Measurements from ENCODE around the gene MT3. TPM values are rescaled to one million over a fixed set of nuclear protein-coding genes. Genes with fewer than 3 reads are reported as not detected.
A peak's percentile ranks its signal among the peaks of the same experiment; 100 is the strongest.

Gene MT3
- total and polyA plus RNA-seq, 2 experiments from 2014 or later, result not detected

DNA sequence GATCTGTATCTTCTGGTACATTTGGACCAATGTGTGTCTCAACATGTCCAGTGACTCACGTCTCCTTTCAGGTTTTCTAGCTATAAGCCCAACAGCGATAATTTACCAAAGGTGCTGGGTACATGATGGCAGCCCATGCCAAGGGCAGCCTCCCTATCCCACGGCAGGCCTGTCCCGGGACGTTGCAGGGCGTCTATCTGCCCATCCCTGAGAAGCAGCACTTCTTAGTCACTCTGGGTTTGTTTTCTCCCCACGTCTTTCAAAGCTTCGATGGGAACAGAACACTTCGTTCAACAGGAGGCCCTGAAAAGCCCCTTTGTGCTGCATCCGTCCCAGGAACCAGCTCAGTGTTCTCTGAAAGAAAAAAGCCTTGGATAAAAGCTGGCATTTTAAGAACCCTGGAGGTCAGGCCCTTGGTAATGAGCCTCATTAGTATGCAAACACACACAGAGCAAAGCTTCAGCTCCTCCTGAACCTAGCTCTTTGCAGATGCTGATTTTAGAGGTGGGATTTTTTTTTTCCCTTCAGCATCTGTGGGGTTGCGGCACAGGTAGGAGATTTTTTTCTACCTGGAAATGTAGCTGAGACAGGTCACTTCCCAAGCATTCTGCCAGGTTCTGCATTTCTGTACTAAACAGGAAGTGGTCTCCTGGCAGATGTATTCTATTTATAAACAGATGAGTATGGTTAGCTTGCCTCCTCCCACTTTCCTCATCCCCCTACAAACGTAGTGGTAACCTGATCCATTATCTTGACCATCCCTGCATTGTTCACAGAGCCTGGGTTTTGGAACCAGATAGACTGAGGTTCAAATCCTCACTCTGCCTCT lies 42.0 kb upstream of the MT3 start (continued):
- TF ChIP-seq, protein P1, sequence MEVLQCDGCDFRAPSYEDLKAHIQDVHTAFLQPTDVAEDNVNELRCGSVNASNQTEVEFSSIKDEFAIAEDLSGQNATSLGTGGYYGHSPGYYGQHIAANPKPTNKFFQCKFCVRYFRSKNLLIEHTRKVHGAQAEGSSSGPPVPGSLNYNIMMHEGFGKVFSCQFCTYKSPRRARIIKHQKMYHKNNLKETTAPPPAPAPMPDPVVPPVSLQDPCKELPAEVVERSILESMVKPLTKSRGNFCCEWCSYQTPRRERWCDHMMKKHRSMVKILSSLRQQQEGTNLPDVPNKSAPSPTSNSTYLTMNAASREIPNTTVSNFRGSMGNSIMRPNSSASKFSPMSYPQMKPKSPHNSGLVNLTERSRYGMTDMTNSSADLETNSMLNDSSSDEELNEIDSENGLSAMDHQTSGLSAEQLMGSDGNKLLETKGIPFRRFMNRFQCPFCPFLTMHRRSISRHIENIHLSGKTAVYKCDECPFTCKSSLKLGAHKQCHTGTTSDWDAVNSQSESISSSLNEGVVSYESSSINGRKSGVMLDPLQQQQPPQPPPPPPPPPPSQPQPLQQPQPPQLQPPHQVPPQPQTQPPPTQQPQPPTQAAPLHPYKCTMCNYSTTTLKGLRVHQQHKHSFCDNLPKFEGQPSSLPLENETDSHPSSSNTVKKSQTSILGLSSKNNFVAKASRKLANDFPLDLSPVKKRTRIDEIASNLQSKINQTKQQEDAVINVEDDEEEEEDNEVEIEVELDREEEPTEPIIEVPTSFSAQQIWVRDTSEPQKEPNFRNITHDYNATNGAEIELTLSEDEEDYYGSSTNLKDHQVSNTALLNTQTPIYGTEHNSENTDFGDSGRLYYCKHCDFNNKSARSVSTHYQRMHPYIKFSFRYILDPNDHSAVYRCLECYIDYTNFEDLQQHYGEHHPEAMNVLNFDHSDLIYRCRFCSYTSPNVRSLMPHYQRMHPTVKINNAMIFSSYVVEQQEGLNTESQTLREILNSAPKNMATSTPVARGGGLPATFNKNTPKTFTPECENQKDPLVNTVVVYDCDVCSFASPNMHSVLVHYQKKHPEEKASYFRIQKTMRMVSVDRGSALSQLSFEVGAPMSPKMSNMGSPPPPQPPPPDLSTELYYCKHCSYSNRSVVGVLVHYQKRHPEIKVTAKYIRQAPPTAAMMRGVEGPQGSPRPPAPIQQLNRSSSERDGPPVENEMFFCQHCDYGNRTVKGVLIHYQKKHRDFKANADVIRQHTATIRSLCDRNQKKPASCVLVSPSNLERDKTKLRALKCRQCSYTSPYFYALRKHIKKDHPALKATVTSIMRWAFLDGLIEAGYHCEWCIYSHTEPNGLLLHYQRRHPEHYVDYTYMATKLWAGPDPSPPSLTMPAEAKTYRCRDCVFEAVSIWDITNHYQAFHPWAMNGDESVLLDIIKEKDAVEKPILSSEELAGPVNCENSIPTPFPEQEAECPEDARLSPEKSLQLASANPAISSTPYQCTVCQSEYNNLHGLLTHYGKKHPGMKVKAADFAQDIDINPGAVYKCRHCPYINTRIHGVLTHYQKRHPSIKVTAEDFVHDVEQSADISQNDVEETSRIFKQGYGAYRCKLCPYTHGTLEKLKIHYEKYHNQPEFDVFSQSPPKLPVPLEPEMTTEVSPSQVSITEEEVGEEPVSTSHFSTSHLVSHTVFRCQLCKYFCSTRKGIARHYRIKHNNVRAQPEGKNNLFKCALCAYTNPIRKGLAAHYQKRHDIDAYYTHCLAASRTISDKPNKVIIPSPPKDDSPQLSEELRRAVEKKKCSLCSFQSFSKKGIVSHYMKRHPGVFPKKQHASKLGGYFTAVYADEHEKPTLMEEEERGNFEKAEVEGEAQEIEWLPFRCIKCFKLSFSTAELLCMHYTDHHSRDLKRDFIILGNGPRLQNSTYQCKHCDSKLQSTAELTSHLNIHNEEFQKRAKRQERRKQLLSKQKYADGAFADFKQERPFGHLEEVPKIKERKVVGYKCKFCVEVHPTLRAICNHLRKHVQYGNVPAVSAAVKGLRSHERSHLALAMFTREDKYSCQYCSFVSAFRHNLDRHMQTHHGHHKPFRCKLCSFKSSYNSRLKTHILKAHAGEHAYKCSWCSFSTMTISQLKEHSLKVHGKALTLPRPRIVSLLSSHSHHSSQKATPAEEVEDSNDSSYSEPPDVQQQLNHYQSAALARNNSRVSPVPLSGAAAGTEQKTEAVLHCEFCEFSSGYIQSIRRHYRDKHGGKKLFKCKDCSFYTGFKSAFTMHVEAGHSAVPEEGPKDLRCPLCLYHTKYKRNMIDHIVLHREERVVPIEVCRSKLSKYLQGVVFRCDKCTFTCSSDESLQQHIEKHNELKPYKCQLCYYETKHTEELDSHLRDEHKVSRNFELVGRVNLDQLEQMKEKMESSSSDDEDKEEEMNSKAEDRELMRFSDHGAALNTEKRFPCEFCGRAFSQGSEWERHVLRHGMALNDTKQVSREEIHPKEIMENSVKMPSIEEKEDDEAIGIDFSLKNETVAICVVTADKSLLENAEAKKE (CRISPR knock-in tag; IDR thresholded peaks at IDR 0.05), result peak; percentile 28; the same call in 1 of the 2 replicates
- TF ChIP-seq NANOG (IDR thresholded peaks at IDR 0.05; ENCODE audit: borderline replicate concordance) (no peak), EZH2 (IDR thresholded peaks at IDR 0.05; ENCODE audit: low read depth, unreplicated experiment) (peak; percentile 20), CREB1 (CRISPR knock-in tag; IDR thresholded peaks at IDR 0.05; ENCODE audit: low read depth) (0 out of 2 replicates have a peak, but pooled peaks have one; percentile 1)

DNA sequence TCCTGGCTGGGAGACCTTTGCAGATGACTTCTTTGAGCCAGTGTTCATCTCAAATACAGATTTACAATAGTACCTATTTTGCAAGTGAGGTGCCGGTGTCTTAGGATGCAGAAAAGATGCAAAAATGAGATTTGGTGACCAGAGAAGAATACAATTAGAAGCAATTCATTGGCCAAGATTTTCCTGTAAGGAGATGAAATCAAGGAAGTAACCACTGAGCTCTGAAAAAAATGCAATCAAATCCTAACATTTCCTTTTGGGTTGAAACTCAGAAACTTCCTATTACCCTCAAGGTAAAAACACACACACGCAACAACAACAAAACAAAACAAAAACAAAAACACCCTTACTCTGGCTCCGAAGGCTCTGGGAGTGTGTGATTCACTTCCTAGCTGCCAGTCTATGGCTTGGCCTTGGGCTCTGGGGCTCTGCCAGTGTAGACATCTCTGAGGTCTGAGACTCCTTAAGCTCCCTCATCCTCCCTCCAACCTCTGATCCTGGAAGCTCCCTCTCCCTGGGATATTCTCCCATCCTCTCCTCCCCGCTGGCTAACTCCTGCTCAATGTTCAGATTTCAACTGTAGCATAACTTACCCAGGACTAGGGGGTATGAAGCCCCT lies 41.3 kb upstream of the MT3 start:
- no peaks in the 10 kb centered on the region for H3K79me2 ChIP-seq (replicated peaks; ENCODE audit: insufficient read depth)
- no peaks in the 10 kb centered on the region for H3K36me3 Mint-ChIP-seq (ENCODE audit: low read depth)
- TF ChIP-seq JUNB (IDR thresholded peaks at IDR 0.05; ENCODE audit: unreplicated experiment) (no peak), POLR2AphosphoS5 (IDR thresholded peaks at IDR 0.05; ENCODE audit: low read depth) (no peak), EZH2 (IDR thresholded peaks at IDR 0.05; ENCODE audit: low read depth, unreplicated experiment) (no peak), ZNF331 (CRISPR knock-in tag; IDR thresholded peaks at IDR 0.05; ENCODE audit: low read depth) (no peak)
- TF ChIP-seq, protein P1 (CRISPR knock-in tag; IDR thresholded peaks at IDR 0.05), result no peak

More for the DNA sequence above, 41.3 kb upstream of the MT3 start:
- DNase-seq (ENCODE audit: low spot score) (no peak), ATAC-seq (no peak; the same call in 2 of the 3 replicates)
- H3K27me3 Mint-ChIP-seq (ENCODE audit: insufficient read depth, low read depth, poor library complexity), result peaks cover 21% of the 10 kb centered on the region
- H3K36me3 ChIP-seq (ENCODE audit: insufficient read depth), result no peaks in the 10 kb centered on the region
- peak overlapping the region; percentile 55 for H3K4me3 Mint-ChIP-seq
- H3K9me3 Mint-ChIP-seq, result no peaks in the 10 kb centered on the region; the same call in 2 of the 3 replicates
- H3K4me3 ChIP-seq, result peak overlapping the region; percentile 40; the same call in 1 of the 2 replicates
- H3K4me2 ChIP-seq, result peak overlapping the region; percentile 72
- H4K20me1 ChIP-seq (replicated peaks; ENCODE audit: insufficient read depth), result no peaks in the 10 kb centered on the region
- peak overlapping the region; percentile 97 for H3K27ac ChIP-seq (ENCODE audit: low read depth)
- H3K27ac Mint-ChIP-seq, result peak overlapping the region; percentile 96
- no peaks in the 10 kb centered on the region for H3K27me3 ChIP-seq (ENCODE audit: insufficient read depth)
- H3K9me2 ChIP-seq (ENCODE audit: insufficient read depth), result no peaks in the 10 kb centered on the region
- H2AFZ ChIP-seq, result peak overlapping the region; percentile 4
- H3F3A ChIP-seq (replicated peaks; ENCODE audit: low read depth), result peaks cover 11% of the 10 kb centered on the region; the same call in 1 of the 2 replicates
- H3K4me1 ChIP-seq (ENCODE audit: insufficient read depth), result peaks cover 24% of the 10 kb centered on the region
- H3K4me1 Mint-ChIP-seq, result peaks cover 28% of the 10 kb centered on the region

Data from GM23338 (cell line).